ENCODE results near the gene NUTM2G.
"Not testable (repeated sequence)": the region's sequence is repeated elsewhere in the genome, so short reads cannot be mapped to it uniquely, and the experiment has no call there.

GRCh38 chr9:96908479-96908878 is 20.2 kb upstream of the NUTM2G start:
- not testable (repeated sequence) for TF ChIP-seq SP1 (IDR thresholded peaks at IDR 0.05); ZNF384 (IDR thresholded peaks at IDR 0.05); FOXM1 (IDR thresholded peaks at IDR 0.05; ENCODE audit: borderline replicate concordance); HDGF (IDR thresholded peaks at IDR 0.05; ENCODE audit: borderline replicate concordance)
